Cortex of kidney (tissue), 1 donor: ENCODE data around the gene CAMK1D.
"Not testable (repeated sequence)": the region's sequence is repeated elsewhere in the genome, so short reads cannot be mapped to it uniquely, and the experiment has no call there.

Experiments used
- DNase-seq: peaks from one replicate; lab custom pipeline; 2025; lab: John Stamatoyannopoulos, UW

Gene CAMK1D

DNA sequence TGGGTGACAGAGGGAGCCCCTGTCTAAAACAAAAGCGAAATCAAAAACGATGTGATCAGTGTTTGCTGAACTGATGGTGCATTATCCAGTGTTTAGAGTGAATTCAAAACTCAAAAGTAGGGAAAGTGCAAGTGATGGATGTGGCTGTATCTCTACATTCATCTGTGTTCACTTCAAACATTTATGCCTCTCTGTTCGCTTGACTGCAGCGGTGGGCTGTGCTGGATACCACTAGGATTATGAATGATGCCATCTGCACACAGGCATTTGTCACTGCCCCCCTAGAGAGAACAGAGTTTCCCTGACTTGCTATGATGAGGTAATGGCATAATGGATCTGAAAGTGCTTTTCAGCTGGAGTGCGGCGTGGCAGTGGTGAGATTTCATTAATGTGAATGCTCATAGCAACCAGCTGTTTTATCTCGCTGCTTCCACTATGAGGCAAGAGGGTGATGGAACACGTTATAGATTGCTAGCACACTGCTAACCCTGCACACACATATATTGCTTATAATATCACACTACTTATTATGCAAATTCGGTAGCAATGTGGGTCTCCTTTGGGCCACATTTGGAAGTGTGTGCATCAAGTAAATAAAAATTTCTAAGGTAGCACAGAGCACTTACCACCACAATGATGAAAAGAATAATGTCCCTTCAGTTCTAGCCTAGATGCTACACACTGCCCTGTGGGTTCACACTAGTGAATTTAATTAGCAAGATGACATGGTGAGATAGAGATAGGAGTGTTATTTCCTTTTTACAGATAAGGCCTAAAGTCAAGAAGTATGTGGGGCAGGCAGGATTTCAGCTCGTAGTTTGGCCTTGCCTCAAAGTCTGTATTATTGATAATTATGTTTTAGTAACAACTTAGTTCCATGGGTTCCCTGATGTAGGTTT is 164.7 kb downstream of the CAMK1D start:
- DNase-seq, result no peak

DNA sequence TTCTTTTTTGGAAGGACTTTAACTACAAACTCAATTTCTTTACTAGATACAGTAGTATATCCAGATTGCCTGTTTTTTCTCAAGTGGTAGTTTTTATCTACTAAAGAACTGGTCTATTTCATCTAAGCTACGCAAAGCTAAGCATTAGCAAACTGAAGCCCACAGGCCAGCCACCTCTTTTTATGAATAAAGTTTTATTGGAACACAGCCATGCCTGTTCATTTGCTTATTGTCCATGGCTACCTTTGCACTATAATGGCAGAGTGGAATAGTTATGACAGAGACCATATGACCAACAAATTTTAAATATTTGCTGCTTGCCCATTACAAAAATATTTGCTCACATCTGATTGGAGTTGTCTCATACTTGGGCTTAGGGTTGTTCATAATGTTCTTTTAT is 168.7 kb downstream of the CAMK1D start:
- no peak for DNase-seq

DNA sequence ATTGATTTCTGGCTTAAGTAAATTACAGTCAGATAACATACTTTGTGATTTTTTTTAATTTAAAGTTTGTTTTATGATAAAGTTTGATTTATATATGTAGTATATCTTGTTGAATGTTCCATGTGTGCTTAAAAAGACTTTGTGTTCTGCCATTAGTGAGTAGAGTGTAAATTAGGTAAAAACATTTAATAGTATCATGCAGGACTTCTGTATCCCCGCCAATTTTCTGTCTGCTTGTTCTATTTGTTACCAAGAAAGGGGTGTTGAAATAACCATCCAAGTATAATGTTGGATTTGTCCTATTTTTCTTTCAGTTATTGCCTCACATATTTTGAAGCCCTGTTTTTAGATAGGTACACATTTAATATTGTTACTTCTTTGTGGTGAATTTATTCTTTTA is 172.1 kb downstream of the CAMK1D start:
- DNase-seq, result no peak

DNA sequence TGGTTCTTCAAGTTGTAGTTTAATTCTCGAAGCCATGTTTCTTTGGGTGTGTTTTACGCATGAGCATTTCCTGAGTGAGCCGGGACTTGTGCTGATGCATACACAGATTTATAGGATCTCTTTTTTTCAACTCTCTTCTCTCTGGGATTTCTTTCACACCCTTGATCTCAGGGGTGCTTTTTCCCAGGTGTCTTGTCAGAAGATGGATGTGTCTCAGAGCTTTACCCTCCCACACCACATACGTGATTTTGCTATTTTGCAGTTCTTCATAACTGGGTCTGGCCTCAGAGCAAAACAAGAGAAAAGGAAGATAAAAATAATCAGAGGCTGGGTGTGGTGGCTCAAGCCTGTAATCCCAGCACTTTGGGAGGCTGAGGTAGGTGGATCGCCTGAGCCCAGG is 177.0 kb downstream of the CAMK1D start:
- DNase-seq, result no peak

DNA sequence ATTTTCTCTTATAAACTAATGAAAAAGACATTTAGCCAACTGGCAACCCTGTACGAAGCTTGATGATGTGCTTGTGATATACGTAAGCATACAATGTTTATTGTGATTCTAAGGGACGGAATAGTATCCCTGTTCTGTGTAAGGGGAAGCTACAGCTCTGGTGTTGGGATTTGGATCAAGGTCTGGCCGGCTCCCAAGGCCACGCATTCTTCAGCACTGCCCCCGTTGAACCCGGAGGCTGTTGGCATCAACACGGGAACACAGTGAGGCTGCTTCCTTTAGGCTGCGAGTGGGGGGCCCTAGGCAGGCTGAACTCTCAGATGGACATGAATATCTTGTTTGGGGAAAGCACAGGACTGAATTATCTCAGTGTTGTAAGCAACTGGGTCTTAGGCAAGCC is 180.6 kb downstream of the CAMK1D start:
- no peak for DNase-seq

DNA sequence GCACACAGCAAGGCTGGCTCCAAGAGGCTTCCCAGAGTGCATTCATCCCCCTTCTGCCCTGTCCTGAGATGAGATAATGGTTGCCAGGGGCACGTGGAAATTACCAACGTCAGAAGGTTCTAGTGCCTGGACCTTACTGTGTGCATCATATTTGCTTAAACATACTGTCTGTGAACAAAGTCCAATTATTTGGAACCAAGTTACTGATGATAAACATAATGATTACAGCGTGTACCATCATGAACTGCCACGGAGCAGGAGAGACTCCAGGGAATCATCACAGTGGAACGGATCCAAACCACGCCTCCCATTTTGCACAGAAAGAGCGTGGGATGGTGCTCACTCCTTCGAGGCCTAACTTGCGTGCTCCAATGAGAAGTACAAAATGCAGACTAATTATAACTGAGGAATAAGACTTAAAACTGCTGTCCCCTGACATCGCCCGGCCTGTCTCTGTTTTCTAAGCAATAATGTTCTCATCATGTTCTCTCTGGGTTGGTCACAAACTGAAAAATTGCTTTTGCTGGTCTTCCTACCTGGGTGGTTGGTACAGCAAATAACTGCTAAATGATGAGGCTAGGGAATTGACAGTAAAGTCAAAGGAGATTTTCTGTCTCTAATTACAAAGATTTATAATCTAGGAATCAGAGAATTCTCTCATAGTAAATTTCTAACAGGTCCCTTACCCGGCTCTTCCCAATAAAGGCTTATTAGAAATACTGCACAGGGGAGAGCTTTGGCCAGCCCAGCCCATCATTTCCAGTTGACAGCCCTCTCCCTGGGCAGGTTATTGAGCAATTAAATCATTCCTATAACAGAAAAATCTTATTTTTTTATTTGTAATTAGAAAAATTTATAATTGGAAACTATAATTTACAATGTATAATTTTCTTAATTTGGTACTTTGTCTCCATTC is 182.2 kb downstream of the CAMK1D start:
- no peak for DNase-seq

DNA sequence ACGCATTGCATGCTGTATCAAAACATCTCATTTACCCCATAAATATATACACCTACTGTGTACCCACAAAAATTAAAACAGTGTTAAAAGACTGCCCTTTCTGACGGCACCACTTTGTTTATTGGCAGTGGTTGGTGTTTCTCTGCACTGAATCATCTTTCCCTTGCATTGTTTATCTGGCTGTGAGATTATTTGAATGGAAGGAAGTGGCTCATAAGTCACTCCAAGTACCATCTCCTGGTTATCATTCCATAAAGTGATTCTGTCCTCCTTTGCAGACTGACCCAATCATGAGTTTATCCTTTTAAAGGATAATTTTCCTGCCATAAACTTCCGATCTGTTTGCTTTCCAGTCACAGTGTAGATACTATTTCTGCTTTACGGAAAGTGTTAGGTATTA is 183.8 kb downstream of the CAMK1D start:
- DNase-seq, result no peak

DNA sequence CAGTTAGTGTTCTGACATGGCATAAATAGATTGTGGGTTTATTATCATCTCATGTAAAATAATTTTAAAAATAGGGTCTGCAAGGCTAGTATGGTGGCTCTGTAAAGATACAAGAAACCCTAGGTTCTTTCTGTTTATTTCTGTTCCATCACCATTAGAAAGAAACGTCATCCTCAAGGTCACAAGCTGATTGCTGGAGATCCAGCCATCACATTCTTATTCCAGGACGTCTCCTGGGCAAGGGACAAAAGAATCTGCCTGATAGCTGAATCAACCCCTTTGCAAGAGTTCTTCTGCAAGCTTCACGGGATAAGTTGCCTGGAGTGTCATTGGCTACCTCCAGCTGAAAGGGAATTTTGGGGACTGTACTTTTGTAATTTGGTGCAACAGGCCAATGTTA is 184.4 kb downstream of the CAMK1D start:
- no peak for DNase-seq

DNA sequence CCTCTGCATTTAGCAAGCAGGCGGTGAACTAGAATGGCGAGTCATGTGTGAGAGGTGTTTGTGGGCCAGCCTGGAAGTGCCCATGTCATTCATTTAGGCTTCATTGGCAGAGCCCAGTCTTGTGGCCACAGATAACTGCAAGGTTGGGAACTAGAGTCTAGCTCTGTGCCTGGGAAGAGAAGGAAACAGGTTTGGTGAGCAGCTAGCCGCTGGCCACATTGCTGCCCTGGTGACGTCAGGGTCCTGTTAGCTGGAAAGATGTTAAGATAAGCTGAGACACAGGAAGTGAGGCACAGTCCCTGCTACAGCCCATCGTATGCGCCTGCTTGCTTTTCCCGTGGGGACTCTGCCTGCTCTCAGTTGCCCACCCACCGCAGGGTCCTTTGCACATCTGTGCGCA is 185.5 kb downstream of the CAMK1D start:
- DNase-seq, result no peak

DNA sequence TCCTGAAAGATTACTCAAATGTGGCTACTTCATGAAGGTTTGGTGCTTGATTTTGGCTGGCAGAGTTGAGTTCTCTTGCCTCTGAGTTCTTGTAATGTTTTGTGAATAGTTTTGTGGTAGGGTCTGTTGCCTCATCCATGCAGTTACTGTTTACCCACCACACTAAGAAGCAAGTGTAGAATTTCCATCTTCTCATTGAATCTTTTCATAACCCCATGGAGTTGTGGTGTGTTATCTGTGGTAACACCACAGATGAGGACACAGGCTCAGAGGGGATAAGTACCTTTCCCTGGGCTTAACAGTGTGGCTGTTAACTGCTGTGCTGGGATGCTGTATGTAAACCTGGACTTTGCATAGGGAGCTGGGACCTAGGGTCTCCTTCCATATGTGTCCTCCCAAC is 186.3 kb downstream of the CAMK1D start:
- DNase-seq, result no peak

DNA sequence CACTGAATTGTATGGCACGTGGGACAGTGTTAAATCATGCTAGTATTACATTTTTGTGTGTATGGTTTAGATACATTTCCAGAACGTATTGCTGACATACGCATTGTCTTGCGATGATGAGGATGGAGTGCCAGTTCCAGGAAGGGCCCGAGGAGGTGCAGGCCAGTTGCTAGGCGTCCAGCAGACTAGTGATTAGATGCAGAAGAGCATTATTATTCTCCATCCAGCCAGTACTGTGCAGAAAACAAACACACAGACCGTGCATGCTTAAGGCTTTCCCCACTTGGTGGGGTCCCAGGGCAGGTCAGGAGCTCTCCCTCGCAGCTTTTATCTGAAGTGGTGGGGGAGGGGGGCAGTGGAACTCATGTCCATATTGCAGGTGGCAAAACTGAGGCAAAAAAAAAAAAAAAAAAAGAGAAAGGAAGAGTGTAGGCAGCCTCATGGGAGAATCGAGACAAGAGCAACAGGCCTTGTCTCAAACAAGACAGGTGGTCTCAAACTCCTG is 189.2 kb downstream of the CAMK1D start:
- no peak for DNase-seq

DNA sequence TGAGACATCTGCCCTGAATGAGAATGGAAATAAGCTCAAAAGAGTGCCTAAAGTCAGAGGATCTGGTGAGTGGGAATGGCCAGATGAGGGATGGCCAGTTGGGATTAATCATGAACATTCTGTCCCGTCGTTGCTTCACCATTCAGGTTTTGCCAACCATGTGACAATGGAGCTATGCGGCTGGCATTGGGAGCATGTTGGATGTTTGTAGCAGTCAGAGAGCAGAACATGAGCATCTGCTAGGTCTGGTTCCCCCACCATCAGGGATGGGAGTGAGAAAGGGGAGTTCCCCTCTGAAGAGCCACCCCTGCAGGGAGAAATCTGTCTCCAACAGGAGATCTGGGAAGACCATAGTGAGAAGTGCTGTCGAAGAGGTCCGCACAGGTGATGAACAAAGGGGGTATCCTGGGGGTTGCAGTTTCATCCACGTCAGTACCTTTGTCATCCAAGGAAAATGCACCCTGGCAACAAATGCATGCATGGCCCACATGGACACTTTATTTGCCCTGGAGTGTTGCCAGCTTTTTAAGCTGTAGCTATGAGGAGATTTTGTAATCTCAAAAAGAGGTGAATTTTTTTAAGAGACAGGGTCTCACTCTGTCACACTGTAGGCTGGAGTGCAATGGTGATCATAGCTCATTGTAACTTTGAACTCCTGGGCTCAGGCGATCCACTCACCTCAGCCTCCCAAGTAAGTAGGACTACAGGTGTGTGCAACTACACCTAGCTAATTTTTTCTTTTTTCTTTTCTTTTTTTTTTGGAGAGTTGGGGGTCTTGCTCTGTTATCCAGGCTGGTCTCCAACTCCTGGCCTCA is 190.2 kb downstream of the CAMK1D start:
- DNase-seq, result no peak

DNA sequence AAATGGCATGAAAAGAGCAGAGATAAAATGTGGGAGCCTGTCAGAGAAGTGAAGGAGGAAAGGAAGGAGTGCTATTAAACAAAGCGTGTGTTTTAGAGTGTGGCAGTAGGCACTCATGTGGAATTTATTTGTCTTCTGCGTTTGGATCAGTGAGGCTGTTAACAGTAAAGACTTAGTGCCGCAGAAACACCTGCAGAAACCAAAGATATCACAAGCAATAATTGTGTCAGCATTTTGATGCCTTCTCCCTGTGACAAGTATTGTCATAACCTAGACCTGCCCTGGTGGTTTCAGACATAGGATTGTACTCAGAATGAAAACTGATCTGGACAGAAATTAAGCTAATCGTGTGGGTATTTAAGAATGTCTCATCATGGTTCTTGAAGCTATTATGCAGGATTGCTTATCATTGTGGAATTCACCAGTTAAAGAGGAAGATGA is 191.0 kb downstream of the CAMK1D start:
- DNase-seq, result no peak

DNA sequence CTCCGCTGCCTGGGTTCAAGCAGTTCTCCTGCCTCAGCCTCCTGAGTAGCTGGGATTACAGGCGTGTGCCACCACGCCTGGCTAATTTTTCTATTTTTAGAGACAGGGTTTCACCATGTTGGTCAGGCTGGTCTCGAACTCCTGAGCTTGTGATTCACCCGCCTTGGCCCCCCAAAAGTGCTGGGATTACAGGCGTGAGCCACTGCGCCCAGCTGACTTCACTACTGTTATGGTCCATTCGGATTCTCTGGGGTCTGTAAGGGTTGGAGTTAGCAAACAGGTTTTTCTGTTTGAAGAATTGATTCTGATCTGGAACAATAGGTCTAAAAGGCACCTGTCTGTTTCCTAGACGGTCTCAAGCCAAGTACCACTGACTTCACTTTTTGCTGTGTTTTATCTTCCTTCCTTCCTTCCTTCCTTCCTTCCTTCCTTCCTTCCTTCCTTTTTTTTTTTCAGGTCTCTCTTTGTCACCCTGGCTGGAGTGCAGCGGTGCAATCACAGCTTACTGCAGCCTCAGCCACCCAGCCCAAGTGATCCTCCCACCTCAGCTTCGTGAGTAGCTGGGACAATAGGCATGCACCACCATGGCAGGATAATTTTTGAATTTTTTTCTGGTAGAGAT is 192.2 kb downstream of the CAMK1D start:
- DNase-seq, result no peak

DNA sequence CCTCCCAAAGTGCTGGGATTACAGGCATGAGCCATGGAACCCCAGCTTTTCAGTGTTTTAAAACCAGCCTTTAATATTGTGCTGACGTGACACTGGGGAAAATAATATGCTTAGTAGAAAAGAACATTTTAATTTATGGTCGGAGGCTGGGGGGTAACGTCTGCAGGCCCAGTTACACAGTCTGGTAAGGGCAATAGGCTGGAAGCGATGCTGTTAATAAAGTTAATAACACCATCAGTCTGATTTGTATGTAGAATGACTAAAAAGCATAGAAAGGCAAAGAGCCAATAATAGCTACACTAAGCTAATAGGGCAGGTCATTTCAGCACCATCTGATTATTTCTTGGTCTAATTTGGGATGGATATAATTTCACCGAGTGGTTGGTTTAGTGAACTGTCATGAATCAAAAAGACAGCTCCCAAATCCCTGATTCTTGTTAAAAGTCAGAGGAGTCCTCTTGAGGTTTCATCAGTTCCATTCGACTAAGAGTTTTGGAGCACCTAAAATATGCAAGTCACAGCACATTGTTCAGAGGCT is 192.9 kb downstream of the CAMK1D start:
- no peak for DNase-seq

DNA sequence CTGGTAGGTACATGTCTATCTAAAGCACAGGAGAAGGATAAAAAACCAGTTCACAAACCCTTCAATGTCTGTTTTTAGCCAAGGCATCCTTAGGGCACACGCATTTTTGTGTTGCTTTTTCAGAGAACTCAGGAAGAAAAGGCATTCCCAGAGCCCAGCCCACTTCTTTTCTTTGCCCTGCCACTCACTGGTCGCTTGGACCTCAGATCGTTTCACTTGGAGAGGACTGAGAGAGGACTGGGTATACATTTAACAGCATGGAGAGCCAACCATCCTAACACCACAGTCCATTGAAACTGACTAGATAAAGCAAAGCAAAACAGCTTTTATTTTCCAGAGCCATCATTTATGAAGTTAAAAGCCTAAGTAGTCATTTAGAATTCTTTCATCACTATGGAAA is 194.2 kb downstream of the CAMK1D start:
- DNase-seq, result no peak

DNA sequence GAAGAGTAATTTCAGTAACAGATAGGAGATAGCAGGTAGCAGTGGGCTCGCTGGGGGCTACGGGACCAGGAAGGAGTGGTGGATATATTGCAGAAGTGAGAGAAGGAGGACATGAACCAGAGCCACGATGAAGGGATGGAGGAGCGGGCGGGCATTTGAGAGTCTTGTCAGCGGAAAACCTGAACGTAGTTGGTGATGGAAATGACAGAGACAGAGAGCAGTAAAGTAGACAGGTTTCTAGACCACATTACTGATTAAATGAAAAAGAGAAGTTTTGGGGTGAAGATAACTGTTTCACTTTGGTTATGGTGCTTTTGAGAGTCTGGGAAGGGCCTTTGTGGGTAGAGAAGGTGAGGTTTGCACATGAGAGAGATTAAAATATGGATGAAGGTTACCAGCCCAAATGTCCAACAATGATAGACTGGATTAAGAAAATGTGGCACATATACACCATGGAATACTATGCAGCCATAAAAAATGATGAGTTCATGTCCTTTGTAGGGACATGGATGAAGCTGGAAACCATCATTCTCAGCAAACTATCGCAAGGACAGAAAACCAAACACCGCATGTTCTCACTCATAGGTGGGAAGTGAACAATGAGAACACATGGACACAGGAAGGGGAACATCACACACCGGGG is 196.9 kb downstream of the CAMK1D start:
- not testable (repeated sequence) for DNase-seq

DNA sequence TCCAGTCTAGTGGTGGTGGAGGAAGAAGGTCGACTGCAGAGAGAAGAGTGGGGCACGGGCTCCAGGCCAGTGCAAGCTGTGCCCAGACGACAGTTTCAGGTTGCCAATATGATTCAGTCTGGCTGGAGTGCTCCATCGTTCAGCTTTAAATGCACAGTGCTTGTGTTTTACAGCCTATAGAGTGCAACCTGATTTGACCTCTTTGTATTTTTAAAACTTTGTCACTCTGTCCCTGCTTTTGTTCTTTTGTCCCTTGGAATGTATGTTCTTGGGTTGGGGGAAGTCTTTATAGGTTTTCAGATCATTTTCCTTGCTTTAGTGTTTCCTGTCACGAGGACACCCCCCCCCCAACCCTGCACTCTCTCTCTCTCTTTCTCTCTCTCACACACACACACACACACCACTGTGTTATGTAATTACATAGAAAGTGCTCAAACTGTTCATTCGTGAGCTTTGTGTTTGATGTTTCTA is 198.0 kb downstream of the CAMK1D start:
- no peak for DNase-seq

DNA sequence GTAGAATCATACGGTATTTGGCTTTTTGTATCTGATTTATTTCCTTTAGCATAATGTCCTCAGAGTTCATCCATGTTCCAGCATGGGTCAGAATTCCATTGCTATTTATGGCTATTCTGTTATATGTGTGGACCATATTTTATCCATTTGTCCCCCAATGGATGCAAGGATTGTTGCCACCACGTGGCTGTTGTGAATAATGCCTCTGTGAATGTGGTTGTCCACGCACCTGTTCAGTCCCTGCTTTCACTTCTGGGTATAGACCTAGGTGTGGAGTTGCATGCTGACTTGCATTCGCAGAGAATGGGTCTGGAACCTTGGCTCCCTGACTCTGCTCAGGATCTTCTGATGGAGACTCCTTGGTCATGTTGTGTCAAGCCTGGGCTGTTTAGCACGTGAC is 199.9 kb downstream of the CAMK1D start:
- DNase-seq, result no peak

DNA sequence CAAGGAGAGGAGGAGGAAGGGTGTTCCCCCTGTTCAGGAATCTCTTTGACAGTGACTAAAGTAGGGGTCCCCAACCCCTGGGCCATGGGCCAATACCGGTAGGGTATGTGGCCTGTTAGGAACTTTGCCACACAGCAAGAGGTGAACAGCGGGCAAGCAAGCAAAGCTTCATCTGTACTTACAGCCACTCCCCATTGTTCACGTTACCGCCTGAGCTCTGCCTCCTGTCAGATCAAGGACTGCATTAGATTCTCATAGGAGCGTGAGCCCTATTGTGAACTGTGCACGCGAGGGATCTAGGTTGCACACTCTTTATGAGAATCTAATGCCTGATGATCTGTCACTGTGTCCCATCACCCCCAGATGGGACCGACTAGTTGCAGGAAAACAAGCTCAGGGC is 201.6 kb downstream of the CAMK1D start:
- DNase-seq, result no peak

DNA sequence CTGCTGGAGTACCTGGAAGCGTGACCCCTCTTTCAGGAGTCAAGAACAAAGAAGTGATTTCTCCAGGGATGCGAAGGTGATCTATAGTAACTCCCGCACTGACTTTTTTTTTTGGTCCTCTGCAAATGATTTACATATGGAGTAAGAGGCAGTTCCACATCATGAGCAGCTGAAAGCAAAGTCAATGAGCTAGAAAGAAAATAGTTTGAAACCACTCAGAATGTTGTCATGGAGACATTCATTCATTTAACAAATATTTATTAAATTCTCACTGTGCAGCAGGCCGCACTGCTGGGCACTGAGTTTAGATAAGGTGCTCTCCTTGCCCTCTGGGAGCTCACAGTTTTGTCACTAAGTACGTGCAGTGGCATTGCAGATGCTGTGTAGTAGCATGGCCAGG is 206.7 kb downstream of the CAMK1D start:
- no peak for DNase-seq
